Panc1 (cell line): Measurements from ENCODE around the gene ARMC2.

Experiments
- CTCF ChIP-seq: fragments of 450-650 bp; IDR thresholded peaks from 2 replicates; pipeline ENCODE4 v1.5.1; 2017; ENCODE audit warnings: mild to moderate bottlenecking
- POLR2AphosphoS5 ChIP-seq: IDR thresholded peaks from 2 replicates; pipeline ENCODE4 v1.6.1; 2012; ENCODE audit warnings: mild to moderate bottlenecking, low read depth, low read length, moderate library complexity
- SIN3A ChIP-seq: IDR thresholded peaks from 2 replicates; pipeline ENCODE4 v1.6.1; 2012; ENCODE audit warnings: low read depth, mild to moderate bottlenecking, low read length, moderate library complexity, borderline replicate concordance; ENCODE audit not compliant: insufficient read depth

DNA sequence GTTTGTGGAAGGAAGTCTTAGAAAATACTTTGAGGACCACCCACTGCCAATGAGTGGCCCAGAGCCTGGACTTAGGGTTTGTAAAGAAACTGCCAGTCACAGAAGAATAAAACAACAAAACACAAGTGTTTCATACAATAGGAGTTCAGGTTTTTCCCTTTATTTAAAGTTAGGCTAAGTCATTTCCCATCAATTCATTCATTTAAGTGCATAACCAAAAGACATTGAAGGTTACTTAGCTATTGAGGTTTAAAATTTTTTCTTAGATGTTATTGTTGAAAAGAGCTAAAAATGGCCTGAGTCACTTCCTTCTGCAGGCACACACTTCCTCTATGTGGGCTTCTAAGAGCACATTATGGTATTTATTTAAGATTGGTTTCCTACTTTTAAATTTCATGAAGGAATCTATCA lies 54.2 kb downstream of the ARMC2 start:
- TF ChIP-seq CTCF (no peak), POLR2AphosphoS5 (no peak), SIN3A (no peak)
